ENCODE measurements around the gene JRKL.
"Not testable (repeated sequence)": the region's sequence is repeated elsewhere in the genome, so short reads cannot be mapped to it uniquely, and the experiment has no call there.

The JRKL gene

GRCh38 chr11:96396637-96397036 is 6.8 kb downstream of the JRKL start:
- no peak for DNase-seq

DNA sequence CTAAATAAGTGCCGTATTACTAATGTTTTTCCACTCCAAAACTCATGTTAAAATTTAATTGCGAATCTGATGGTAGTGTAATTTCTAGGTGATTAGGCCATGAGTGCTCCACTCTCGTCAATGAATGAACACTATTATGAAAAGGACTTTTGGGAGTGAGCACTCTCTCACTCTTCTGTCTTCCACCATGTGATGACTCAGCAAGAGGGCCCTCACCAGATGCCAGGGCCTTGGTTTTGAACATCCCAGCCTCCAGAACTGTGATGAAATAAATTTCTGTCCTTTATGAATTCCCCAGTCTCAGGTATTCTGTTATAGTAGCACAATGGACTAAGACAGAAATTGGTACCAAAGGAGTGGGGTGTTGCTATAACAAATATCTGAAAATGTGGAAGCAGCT is 8.1 kb downstream of the JRKL start:
- no peak for DNase-seq

- no peak for DNase-seq
Observed at GRCh38 chr11:96400697-96401096, 10.9 kb downstream of the JRKL start.

- not testable (repeated sequence) for DNase-seq
Observed at GRCh38 chr11:96411412-96411811, 21.6 kb downstream of the JRKL start.

GRCh38 chr11:96412761-96413381 is 23.1 kb downstream of the JRKL start:
- no peak for DNase-seq

DNA sequence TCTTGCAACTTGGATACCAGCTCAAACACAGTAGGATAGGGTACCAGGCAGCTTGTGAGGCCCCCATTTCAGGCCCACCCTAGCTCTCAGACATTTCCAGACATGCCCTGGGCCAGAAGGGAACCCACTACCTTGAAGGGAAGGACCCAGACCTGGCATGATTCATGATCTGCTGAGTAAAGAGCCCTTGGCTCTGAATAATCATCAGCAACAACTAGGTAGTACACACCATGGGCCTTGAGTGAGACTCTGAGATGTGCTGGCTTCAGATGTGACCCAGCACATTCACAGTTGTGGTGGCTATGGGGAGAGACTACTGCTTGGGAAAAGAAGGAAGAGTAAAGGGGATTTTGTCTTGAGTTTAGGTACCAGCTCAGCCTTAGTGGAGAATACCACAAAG is 23.6 kb downstream of the JRKL start:
- DNase-seq = no peak

- DNase-seq = no peak
Observed at GRCh38 chr11:96424693-96425092, 34.9 kb downstream of the JRKL start.

GRCh38 chr11:96430668-96431067 is 40.9 kb downstream of the JRKL start:
- no peak for DNase-seq

DNA sequence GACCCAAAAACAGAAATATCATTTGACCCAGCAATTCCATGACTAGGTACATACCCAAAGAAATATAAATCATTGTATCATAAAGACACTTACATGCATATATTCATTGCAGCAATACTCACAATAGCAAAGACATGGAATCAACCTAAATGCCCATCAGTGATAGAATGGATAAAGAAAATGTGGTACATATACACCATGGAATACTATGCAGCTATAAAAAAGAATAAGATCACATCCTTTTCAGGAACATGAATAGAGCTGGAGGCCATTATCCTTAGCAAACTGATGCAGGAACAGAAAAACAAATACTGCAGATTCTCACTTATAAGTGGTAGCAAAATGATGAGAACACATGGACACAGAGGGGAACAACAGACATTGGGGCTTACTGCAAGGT is 42.8 kb downstream of the JRKL start:
- not testable (repeated sequence) for DNase-seq

Measured in stimulated activated CD4-positive, alpha-beta T cell treated with anti-CD3 and anti-CD28 coated beads, Interleukin-2, amount 100 ng/mL, for 24 hours (primary cell).